Measurements from ENCODE around the gene TROAP.

The TROAP gene

GRCh38 chr12:49294086-49294803 lies 28.8 kb upstream of the TROAP start:
- POLR2A ChIA-PET (ENCODE audit: low non-redundant PET) = no interaction called here
- no peak for TF ChIP-seq CTCF (conservative IDR thresholded peaks at IDR 0.05; ENCODE audit: low read depth)
- no peak for DNase-seq (ENCODE audit: low spot score)
- CTCF ChIA-PET = interaction anchor here (0.7 to 2.6 kb wide), 6 partner anchors 11 to 64 kb away, joined by 3 to 9 read pairs (median 4); partner anchors contain the start of gene C1QL4
- peak overlapping the region; percentile 85 for H3K27ac ChIP-seq

- no peak for TF ChIP-seq CTCF (conservative IDR thresholded peaks at IDR 0.05; ENCODE audit: low read depth)
- ChIA-PET POLR2A (ENCODE audit: low non-redundant PET) (no interaction called here), CTCF (interaction anchor here (0.5 to 2.6 kb wide), 4 partner anchors 10 to 104 kb away, joined by 3 to 9 read pairs (median 4); no protein-coding TSS in a partner anchor)
- DNase-seq (ENCODE audit: low spot score) = no peak
- H3K27ac ChIP-seq = peak overlapping the region; percentile 85; the same call in 1 of the 2 replicates
Observed at GRCh38 chr12:49294804-49295081, 28.3 kb upstream of the TROAP start.

GRCh38 chr12:49295082-49295936 lies 27.7 kb upstream of the TROAP start, which contains the start of gene PRPH:
TSS of gene PRPH (plus strand) at chr12:49295147. CDS start at chr12:49295201, 54 bp downstream.
- ChIA-PET CTCF (interaction anchor here (0.5 to 2.6 kb wide), 7 partner anchors 10 to 104 kb away, joined by 3 to 9 read pairs (median 4); no protein-coding TSS in a partner anchor), POLR2A (ENCODE audit: low non-redundant PET) (interaction anchor here (0.5 kb wide), 1 partner anchor 59 kb away, joined by 3 read pairs; no protein-coding TSS in a partner anchor)
- DNase-seq (ENCODE audit: low spot score) = no peak
- TF ChIP-seq CTCF (conservative IDR thresholded peaks at IDR 0.05; ENCODE audit: low read depth) = no peak
- peak within 1 kb of the TSS; percentile 85 for H3K27ac ChIP-seq

GRCh38 chr12:49296034-49296835 lies 26.8 kb upstream of the TROAP start:
- peak; percentile 70 for DNase-seq (ENCODE audit: low spot score)
- ChIA-PET POLR2A (ENCODE audit: low non-redundant PET) (no interaction called here), CTCF (interaction anchor here (0.6 to 2.0 kb wide), 19 partner anchors 8 to 414 kb away, joined by 3 to 15 read pairs (median 4); partner anchors contain the start of gene TROAP)
- H3K27ac ChIP-seq = no peak overlapping the region
- TF ChIP-seq CTCF (conservative IDR thresholded peaks at IDR 0.05; ENCODE audit: low read depth) = peak; percentile 85

- peak; percentile 77 for DNase-seq (ENCODE audit: low spot score)
- H3K27ac ChIP-seq = peak overlapping the region; percentile 21; the same call in 1 of the 2 replicates
- ChIA-PET CTCF (interaction anchor here (0.6 to 2.0 kb wide), 21 partner anchors 8 to 413 kb away, joined by 3 to 15 read pairs (median 4); partner anchors contain the start of gene TROAP), POLR2A (ENCODE audit: low non-redundant PET) (no interaction called here)
- peak; percentile 50 for TF ChIP-seq CTCF (conservative IDR thresholded peaks at IDR 0.05; ENCODE audit: low read depth)
Observed at GRCh38 chr12:49296836-49297694, 26.0 kb upstream of the TROAP start.
